Hindlimb muscle (tissue), 1 donor: ENCODE measurements around the gene YBX2. TPM values are rescaled to one million over a fixed set of nuclear protein-coding genes. Genes with fewer than 3 reads are reported as not detected.
A peak's percentile ranks its signal among the peaks of the same experiment; 100 is the strongest.

Source experiments
- DNase-seq: peaks from one replicate; pipeline ENCODE4 v3.0.0-alpha.2; 2013
- polyA plus RNA-seq: library from polyadenylated mRNA; unstranded; fragments of 120-200 nt; gene quantifications from one replicate; pipeline ENCODE4 v1.2.1, GENCODE V29; 2013; ENCODE audit not compliant: insufficient read length

YBX2 gene
- polyA plus RNA-seq, 1 donor: 3.6 TPM

GRCh38 chr17:7322520-7323194 lies 28.2 kb upstream of the YBX2 start:
- DNase-seq: no peak

- DNase-seq: no peak
Observed at GRCh38 chr17:7321466-7321865, 27.0 kb upstream of the YBX2 start.

GRCh38 chr17:7318121-7318860 lies 23.9 kb upstream of the YBX2 start:
- no peak for DNase-seq

- DNase-seq: no peak
Observed at GRCh38 chr17:7317161-7317803, 22.8 kb upstream of the YBX2 start.

GRCh38 chr17:7315570-7316235 lies 21.3 kb upstream of the YBX2 start:
- no peak for DNase-seq

GRCh38 chr17:7314719-7315569 lies 20.5 kb upstream of the YBX2 start, which contains the start of gene GPS2:
TSS of gene GPS2 (minus strand) at chr17:7315360. CDS start at chr17:7315052, 308 bp downstream.
- peak; percentile 90 for DNase-seq

- no peak for DNase-seq
Observed at GRCh38 chr17:7313890-7314718, 19.7 kb upstream of the YBX2 start.

- no peak for DNase-seq
Observed at GRCh38 chr17:7313088-7313889, 18.9 kb upstream of the YBX2 start.

- no peak for DNase-seq
Observed at GRCh38 chr17:7312432-7313087, 18.1 kb upstream of the YBX2 start.

- DNase-seq: no peak
Observed at GRCh38 chr17:7311110-7311705, 16.8 kb upstream of the YBX2 start.

GRCh38 chr17:7309628-7310027 lies 15.2 kb upstream of the YBX2 start:
- no peak for DNase-seq

GRCh38 chr17:7308625-7309433 lies 14.4 kb upstream of the YBX2 start:
- peak; percentile 77 for DNase-seq

- peak; percentile 64 for DNase-seq
Observed at GRCh38 chr17:7307686-7308624, 13.5 kb upstream of the YBX2 start.

- DNase-seq: peak; percentile 100
Observed at GRCh38 chr17:7306911-7307685, 12.7 kb upstream of the YBX2 start, which contains the start of gene EIF5A. TSS of gene EIF5A (plus strand) at chr17:7307628. CDS start at chr17:7309636, 2,008 bp downstream.

GRCh38 chr17:7304179-7304578 lies 9.7 kb upstream of the YBX2 start:
- DNase-seq: no peak

GRCh38 chr17:7296189-7296861 lies 1.9 kb upstream of the YBX2 start:
- DNase-seq: peak; percentile 84
